H1 (cell line): ENCODE measurements around the gene SHISA8. TPM values are rescaled to one million over a fixed set of nuclear protein-coding genes. Genes with fewer than 3 reads are reported as not detected.
A peak's percentile ranks its signal among the peaks of the same experiment; 100 is the strongest.

ENCODE experiments used
- CTCF ChIA-PET: fragments of 300-600 bp; sonication (Branson Sonifier 250); formaldehyde crosslinking; loops from one replicate; lab custom pipeline; 2021; ENCODE audit not compliant: partially characterized antibody; lab: Charles Lee
- POLR2A ChIA-PET: fragments of 300-600 bp; sonication (Branson Sonifier 250); formaldehyde crosslinking; loops from one replicate; lab custom pipeline; 2021; ENCODE audit warnings: inconsistent platforms; ENCODE audit not compliant: partially characterized antibody; lab: Charles Lee
- DNase-seq, 2 experiments: peaks; one replicate each; pipeline versions ENCODE4 v3.0.0 to v3.0.0-alpha.2; 2010 to 2022; ENCODE audit warnings: low spot score in 2 of 2, low read depth in 1 of 2, mixed read lengths in 1 of 2
- FAIRE-seq: peaks from 2 replicates; lab custom pipeline; 2011; peaks lifted over from hg19 to GRCh38; lab: Jason Lieb, UNC
- H2AFZ ChIP-seq: 2 replicates; pipeline ENCODE4 v1.8.1; 2012; ENCODE audit warnings: low read length, inconsistent platforms
- H2AK5ac ChIP-seq: 2 replicates; pipeline ENCODE4 v1.6.1; 2013; ENCODE audit warnings: low read depth, low read length
- H2BK120ac ChIP-seq: replicated peaks from 2 replicates; pipeline ENCODE3; 2013; ENCODE audit warnings: low read depth, low read length, inconsistent platforms
- H2BK12ac ChIP-seq: 2 replicates; pipeline ENCODE4 v1.6.1; 2013; ENCODE audit warnings: low read depth, low read length
- H2BK15ac ChIP-seq: 2 replicates; pipeline ENCODE4 v1.6.1; 2013; ENCODE audit warnings: low read length
- H2BK20ac ChIP-seq: 2 replicates; pipeline ENCODE4 v1.6.1; 2013; ENCODE audit warnings: low read length
- H2BK5ac ChIP-seq: 2 replicates; pipeline ENCODE4 v1.6.1; 2013; ENCODE audit warnings: low read depth, low read length
- H3K14ac ChIP-seq: 2 replicates; pipeline ENCODE4 v1.6.1; 2013; ENCODE audit warnings: inconsistent platforms; ENCODE audit not compliant: insufficient read length
- H3K18ac ChIP-seq: 2 replicates; pipeline ENCODE4 v1.6.1; 2013; ENCODE audit warnings: low read length; ENCODE audit errors: extremely low read depth
- H3K23ac ChIP-seq: 2 replicates; pipeline ENCODE4 v1.6.1; 2013; ENCODE audit warnings: inconsistent platforms; ENCODE audit not compliant: insufficient read length
- H3K23me2 ChIP-seq: 2 replicates; pipeline ENCODE4 v1.6.1; 2013; ENCODE audit warnings: low read depth, low read length
- H3K27ac ChIP-seq: 2 replicates; pipeline ENCODE4 v1.6.1; 2011; ENCODE audit warnings: low read depth, low read length, inconsistent platforms
- H3K27me3 ChIP-seq, 4 experiments: replicated peaks in 1 of 4; 1 replicate in 1 of 4; 2 replicates in 3 of 4; pipeline versions ENCODE4 v1.6.1 to v1.8.1; 2011 to 2013; ENCODE audit warnings: low read length in 3 of 4, mild to moderate bottlenecking in 3 of 4, inconsistent platforms in 2 of 4, mixed read lengths in 2 of 4, moderate library complexity in 1 of 4; ENCODE audit not compliant: control insufficient read depth in 3 of 4, insufficient read depth in 3 of 4; ENCODE audit errors: extremely low read depth in 1 of 4
- H3K36me3 ChIP-seq, 4 experiments: 2 replicates each; pipeline versions ENCODE4 v1.6.1 to v1.8.1; 2011 to 2013; ENCODE audit warnings: mild to moderate bottlenecking in 4 of 4, low read length in 3 of 4, moderate library complexity in 2 of 4, control low read depth in 1 of 4, inconsistent platforms in 1 of 4; ENCODE audit not compliant: insufficient read depth in 4 of 4, control insufficient read depth in 2 of 4
- H3K4ac ChIP-seq: replicated peaks from 2 replicates; pipeline ENCODE3; 2013; ENCODE audit warnings: low read length, low read depth, mixed read lengths, inconsistent platforms; ENCODE audit not compliant: insufficient read length
- H3K4me1 ChIP-seq, 4 experiments: replicated peaks in 1 of 4; 1 replicate in 1 of 4; 2 replicates in 3 of 4; pipeline versions ENCODE4 v1.6.1 to v1.8.1; 2011 to 2013; ENCODE audit warnings: low read length in 3 of 4, inconsistent platforms in 2 of 4, mixed read lengths in 1 of 4; ENCODE audit not compliant: insufficient read depth in 4 of 4, control insufficient read depth in 3 of 4
- H3K4me2 ChIP-seq, 2 experiments: 2 replicates each; pipeline versions ENCODE4 v1.6.1 to v1.8.1; 2011 to 2013; ENCODE audit warnings: low read depth in 2 of 2, low read length in 2 of 2, control low read depth in 1 of 2, inconsistent platforms in 1 of 2, mild to moderate bottlenecking in 1 of 2; ENCODE audit not compliant: insufficient read depth in 1 of 2
- H3K4me3 ChIP-seq, 4 experiments: fragments of 200-600, 300-600 bp in 1 of 4; sonication (generic), shearing (Covaris generic), sonication (Bioruptor Twin) in 1 of 4; 2 replicates each; pipeline versions ENCODE4 v1.5.1 to v1.8.1; 2011 to 2016; ENCODE audit warnings: low read length in 4 of 4, low read depth in 3 of 4, control low read depth in 2 of 4, inconsistent platforms in 2 of 4, mild to moderate bottlenecking in 2 of 4, mixed read lengths in 1 of 4, moderate library complexity in 1 of 4; ENCODE audit not compliant: insufficient read depth in 2 of 4; ENCODE audit errors: extremely low read depth in 1 of 4
- H3K56ac ChIP-seq: replicated peaks from 2 replicates; pipeline ENCODE3; 2013; ENCODE audit warnings: low read depth, mild to moderate bottlenecking, mixed read lengths, low read length, inconsistent platforms; ENCODE audit not compliant: insufficient read length
- H3K79me1 ChIP-seq: 2 replicates; pipeline ENCODE4 v1.6.1; 2013; ENCODE audit warnings: low read depth, low read length, control low read depth
- H3K79me2 ChIP-seq, 2 experiments: 2 replicates each; pipeline versions ENCODE4 v1.6.1 to v1.8.1; 2012 to 2013; ENCODE audit warnings: low read length in 2 of 2, mild to moderate bottlenecking in 2 of 2, inconsistent platforms in 1 of 2; ENCODE audit not compliant: insufficient read depth in 2 of 2, control insufficient read depth in 1 of 2
- H3K9ac ChIP-seq, 4 experiments: replicated peaks in 1 of 4; 1 replicate in 1 of 4; 2 replicates in 3 of 4; pipeline versions ENCODE4 v1.6.1 to v1.8.1; 2011 to 2013; ENCODE audit warnings: low read depth in 3 of 4, low read length in 3 of 4, control low read depth in 2 of 4, mild to moderate bottlenecking in 2 of 4, moderate library complexity in 2 of 4, inconsistent platforms in 1 of 4; ENCODE audit errors: extremely low read depth in 1 of 4
- H3K9me3 ChIP-seq, 2 experiments: 2 replicates each; pipeline versions ENCODE4 v1.6.1 to v1.8.1; 2012 to 2013; ENCODE audit warnings: mild to moderate bottlenecking in 2 of 2, moderate library complexity in 2 of 2, control low read depth in 1 of 2, inconsistent platforms in 1 of 2, low read depth in 1 of 2, low read length in 1 of 2, mixed read lengths in 1 of 2; ENCODE audit not compliant: insufficient read depth in 2 of 2
- H4K20me1 ChIP-seq, 2 experiments: replicated peaks in 1 of 2; 2 replicates each; pipeline versions ENCODE3 to v1.8.1; 2011 to 2013; ENCODE audit warnings: inconsistent platforms in 2 of 2, low read length in 2 of 2, mild to moderate bottlenecking in 1 of 2; ENCODE audit not compliant: insufficient read depth in 2 of 2, control insufficient read depth in 1 of 2
- H4K5ac ChIP-seq: 2 replicates; pipeline ENCODE4 v1.6.1; 2013; ENCODE audit warnings: low read length, low read depth, mixed read lengths, inconsistent platforms; ENCODE audit not compliant: insufficient read length
- H4K8ac ChIP-seq: 2 replicates; pipeline ENCODE4 v1.8.0; 2013; ENCODE audit warnings: mild to moderate bottlenecking, moderate library complexity, low read length, inconsistent platforms; ENCODE audit not compliant: insufficient read depth; ENCODE audit errors: extremely low read depth
- H4K91ac ChIP-seq: replicated peaks from 2 replicates; pipeline ENCODE3; 2013; ENCODE audit warnings: low read length, mixed read lengths, inconsistent platforms; ENCODE audit not compliant: insufficient read length
- EZH2 ChIP-seq: fragments of 200-600 bp; sonication (generic); IDR thresholded peaks from 2 replicates; pipeline ENCODE4 v1.7.1; 2012; ENCODE audit warnings: low read depth, mild to moderate bottlenecking, moderate library complexity, low read length, inconsistent platforms; ENCODE audit not compliant: severe bottlenecking
- JUN ChIP-seq: IDR thresholded peaks from 2 replicates; pipeline ENCODE4 v1.6.1; 2011; ENCODE audit warnings: low read depth, mild to moderate bottlenecking, improper control_type of control experiment, low read length
- NRF1 ChIP-seq: IDR thresholded peaks from 2 replicates; pipeline ENCODE4 v1.6.1; 2011; ENCODE audit warnings: mild to moderate bottlenecking, low read depth, low read length, improper control_type of control experiment
- SUZ12 ChIP-seq: fragments of 200-600 bp; sonication (generic); IDR thresholded peaks from 2 replicates; pipeline ENCODE4 v1.6.1; 2012; ENCODE audit warnings: mild to moderate bottlenecking, inconsistent platforms, low read length, moderate library complexity, mixed read lengths
- WGBS, 2 experiments: shearing (Covaris generic) in 1 of 2; methylation state at CpG; one replicate each; pipeline versions ENCODE4 v1.1.6 to v1.1.7; 2013 to 2015; ENCODE audit warnings: low lambda C conversion rate in 2 of 2, mixed read lengths in 2 of 2, inconsistent platforms in 1 of 2, low coverage in 1 of 2, missing lambda C conversion rate in 1 of 2; ENCODE audit not compliant: insufficient replicate concordance in 2 of 2, insufficient coverage in 1 of 2, insufficient read length in 1 of 2; ENCODE audit errors: extremely low coverage in 1 of 2, missing lambda C conversion rate in 1 of 2; 5-methylcytosine and 5-hydroxymethylcytosine counted together
- polyA plus RNA-seq, 7 experiments: library from polyadenylated mRNA; depleted of rRNA in 3 of 7; stranded (reverse) in 5 of 7; unstranded in 2 of 7; fragments of >200 nt in 5 of 7; fragments of 200-250 nt in 2 of 7; gene quantifications; 1 replicate in 5 of 7; 2 replicates in 1 of 7; 4 replicates in 1 of 7; pipeline versions ENCODE4 v1.2.1 to v1.2.3, GENCODE V29; 2011 to 2013; ENCODE audit warnings: missing spikeins in 2 of 7, mixed read lengths in 2 of 7
- total RNA-seq: library from RNA; stranded (reverse); fragmentation: NEBNext Ultra II Directional; extraction: Animal tissue kit (Norgen Biotek cat#: 25700); gene quantifications from 2 replicates; pipeline ENCODE4 v1.2.1, GENCODE V29; 2021

SHISA8 gene
- total and polyA plus RNA-seq, 2 of the 8 experiments (the other 6 are each of a cell fraction or from before 2014, with no cell fraction given) = 0.14 to 0.89 TPM

DNA sequence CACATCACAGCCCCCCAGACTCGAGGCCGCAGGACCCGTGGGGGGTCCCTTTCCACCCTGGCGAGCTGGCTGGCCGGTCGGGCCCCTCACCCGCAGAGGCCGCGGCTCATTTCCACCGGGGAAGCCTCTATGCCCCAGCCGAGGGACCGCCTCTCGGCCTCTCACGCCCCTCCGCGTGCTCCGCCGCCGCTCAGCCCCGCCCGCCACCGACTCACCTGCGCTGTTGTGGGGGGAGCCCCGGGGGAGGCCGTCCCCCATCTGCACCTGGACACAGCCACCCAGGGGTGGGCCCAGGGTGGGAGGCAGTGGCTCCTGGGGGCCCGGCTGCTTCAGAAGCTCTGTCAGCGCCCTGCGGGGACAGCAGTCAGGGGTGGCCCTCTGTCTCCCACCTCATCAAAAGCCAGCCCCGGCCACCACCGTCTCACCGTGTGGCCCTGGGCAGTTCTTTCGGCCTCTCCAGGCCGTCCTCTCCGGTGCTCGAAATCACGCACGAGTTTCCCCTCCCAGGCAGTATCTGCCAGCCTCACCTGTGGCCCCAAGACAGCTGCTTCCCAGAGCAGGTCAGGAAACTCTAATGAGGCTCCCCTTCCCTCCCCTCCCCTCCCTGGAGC, 3.8 kb downstream of the SHISA8 start:
- Histone ChIP-seq H4K20me1 (peaks cover 16 to 30% of the 10 kb centered on the region in 2 experiments), H3K27me3 (peaks cover 63 to 79% (median 74%) of the 10 kb centered on the region in 4 experiments)
- no peak for FAIRE-seq

More for the DNA sequence above, 3.8 kb downstream of the SHISA8 start:
- Histone ChIP-seq H3K18ac (no peak overlapping the region), H2BK120ac (no peak overlapping the region), H2BK12ac (no peak overlapping the region; the same call in 1 of the 2 replicates), H4K5ac (no peak overlapping the region), H3K9ac (no peak overlapping the region), H3K4ac (no peak overlapping the region), H2AFZ (no peak overlapping the region), H2BK20ac (no peak overlapping the region), H2BK5ac (no peak overlapping the region), H3K79me1 (no peaks in the 10 kb centered on the region), H2BK15ac (no peak overlapping the region), H3K27ac (no peak overlapping the region), H3K36me3 (peaks cover 0 to 16% (median 2%) of the 10 kb centered on the region in 4 experiments; a peak in 3 of 8 replicates), H3K23ac (no peak overlapping the region), H2AK5ac (no peak overlapping the region), H3K4me3 (peak overlapping the region in 1 of 4 experiments; percentile 55; a peak in 2 of 8 replicates), H3K79me2 (no peaks in the 10 kb centered on the region), H4K91ac (no peak overlapping the region), H3K56ac (no peak overlapping the region), H3K4me1 (peaks cover 0 to 32% (median 16%) of the 10 kb centered on the region in 4 experiments; a peak in 6 of 7 replicates)
- POLR2A ChIA-PET = interaction anchor here (0.6 to 3.5 kb wide), 5 partner anchors 9 to 172 kb away, joined by 4 to 19 read pairs (median 4); partner anchors contain the start of gene TNFRSF13C
- 35% methylated on average over 24 of the region's 37 CpGs; no CpG with 5 or more reads in 1 of the 2 experiments for WGBS, 2 experiments
- TF ChIP-seq JUN (no peak), EZH2 (peak; percentile 82), SUZ12 (peak; percentile 91; the same call in 1 of the 2 replicates), NRF1 (no peak)
- TF ChIP-seq, all 59 proteins: peak for 2
- peaks cover 10% of the 10 kb centered on the region; the same call in 1 of the 2 replicates for H3K23me2 ChIP-seq
- no peak overlapping the region for H3K14ac ChIP-seq
- H3K4me2 ChIP-seq = peak overlapping the region; percentile 52 to 60; a peak in 2 of 4 replicates
- no peaks in the 10 kb centered on the region; a peak in 1 of 4 replicates for H3K9me3 ChIP-seq
- DNase-seq = no peak
- H4K8ac ChIP-seq = no peak overlapping the region
- CTCF ChIA-PET = interaction anchor here (0.6 to 1.5 kb wide), 4 partner anchors 15 to 213 kb away, joined by 3 to 5 read pairs (median 3); no protein-coding TSS in a partner anchor
